ENCODE measurements around the gene ZNF511.

DNA sequence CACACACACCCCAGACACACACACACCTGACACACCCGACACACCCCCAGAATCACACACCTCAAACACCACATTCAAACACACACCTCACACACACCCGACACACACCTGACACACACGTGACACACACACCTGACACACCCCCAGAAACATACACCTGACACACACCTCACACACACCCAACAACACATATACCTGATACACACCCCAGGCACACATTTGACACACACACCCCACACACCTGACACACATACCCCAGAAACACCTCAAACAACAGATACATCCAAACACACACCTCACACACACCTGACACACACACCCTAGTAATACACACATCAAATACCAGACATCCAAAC is 28.6 kb downstream of the ZNF511 start:
- TF ChIP-seq, protein P1, sequence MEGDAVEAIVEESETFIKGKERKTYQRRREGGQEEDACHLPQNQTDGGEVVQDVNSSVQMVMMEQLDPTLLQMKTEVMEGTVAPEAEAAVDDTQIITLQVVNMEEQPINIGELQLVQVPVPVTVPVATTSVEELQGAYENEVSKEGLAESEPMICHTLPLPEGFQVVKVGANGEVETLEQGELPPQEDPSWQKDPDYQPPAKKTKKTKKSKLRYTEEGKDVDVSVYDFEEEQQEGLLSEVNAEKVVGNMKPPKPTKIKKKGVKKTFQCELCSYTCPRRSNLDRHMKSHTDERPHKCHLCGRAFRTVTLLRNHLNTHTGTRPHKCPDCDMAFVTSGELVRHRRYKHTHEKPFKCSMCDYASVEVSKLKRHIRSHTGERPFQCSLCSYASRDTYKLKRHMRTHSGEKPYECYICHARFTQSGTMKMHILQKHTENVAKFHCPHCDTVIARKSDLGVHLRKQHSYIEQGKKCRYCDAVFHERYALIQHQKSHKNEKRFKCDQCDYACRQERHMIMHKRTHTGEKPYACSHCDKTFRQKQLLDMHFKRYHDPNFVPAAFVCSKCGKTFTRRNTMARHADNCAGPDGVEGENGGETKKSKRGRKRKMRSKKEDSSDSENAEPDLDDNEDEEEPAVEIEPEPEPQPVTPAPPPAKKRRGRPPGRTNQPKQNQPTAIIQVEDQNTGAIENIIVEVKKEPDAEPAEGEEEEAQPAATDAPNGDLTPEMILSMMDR (IDR thresholded peaks at IDR 0.05) = no peak
- no peak for TF ChIP-seq ZFX (IDR thresholded peaks at IDR 0.05; ENCODE audit: borderline replicate concordance)
